ENCODE results near the gene MAB21L3.
"Not testable (repeated sequence)": the region's sequence is repeated elsewhere in the genome, so short reads cannot be mapped to it uniquely, and the experiment has no call there.

MAB21L3 gene

GRCh38 chr1:116138277-116138792 is 27.1 kb downstream of the MAB21L3 start:
- DNase-seq: no peak
- no peak for ATAC-seq

- ATAC-seq: no peak
- DNase-seq: no peak
These were observed 28.5 kb downstream of the MAB21L3 start for GRCh38 chr1:116139592-116140134.

- no peak for DNase-seq
- no peak for ATAC-seq
These were observed 33.0 kb downstream of the MAB21L3 start for GRCh38 chr1:116144151-116144550.

- ATAC-seq, DNase-seq: not testable (repeated sequence)
These were observed 35.4 kb downstream of the MAB21L3 start for GRCh38 chr1:116146447-116147113.

- no peak for DNase-seq
- ATAC-seq: no peak
These were observed 35.9 kb downstream of the MAB21L3 start for GRCh38 chr1:116147114-116147510.

GRCh38 chr1:116147972-116148371 is 36.8 kb downstream of the MAB21L3 start:
- DNase-seq (no peak), ATAC-seq (no peak)

GRCh38 chr1:116148967-116149366 is 37.8 kb downstream of the MAB21L3 start:
- DNase-seq (no peak), ATAC-seq (no peak)

GRCh38 chr1:116150368-116150767 is 39.2 kb downstream of the MAB21L3 start:
- DNase-seq (no peak), ATAC-seq (no peak)

- DNase-seq (peak; percentile 86), ATAC-seq (peak; percentile 98)
These were observed 40.8 kb downstream of the MAB21L3 start for GRCh38 chr1:116151739-116152576.

GRCh38 chr1:116152577-116152943 is 41.4 kb downstream of the MAB21L3 start:
- no peak for ATAC-seq
- DNase-seq: no peak

- DNase-seq: no peak
- ATAC-seq: no peak
These were observed 41.9 kb downstream of the MAB21L3 start for GRCh38 chr1:116152950-116153691.

- DNase-seq (no peak), ATAC-seq (no peak)
These were observed 42.5 kb downstream of the MAB21L3 start for GRCh38 chr1:116153692-116154031.

GRCh38 chr1:116154536-116154935 is 43.3 kb downstream of the MAB21L3 start:
- no peak for DNase-seq
- no peak for ATAC-seq

GRCh38 chr1:116157096-116157495 is 45.9 kb downstream of the MAB21L3 start:
- ATAC-seq: no peak

GRCh38 chr1:116159177-116159576 is 48.0 kb downstream of the MAB21L3 start:
- no peak for ATAC-seq
- no peak for DNase-seq

More at GRCh38 chr1:116157096-116157495, 45.9 kb downstream of the MAB21L3 start:
- DNase-seq: no peak

GRCh38 chr1:116159611-116160010 is 48.4 kb downstream of the MAB21L3 start:
- ATAC-seq (no peak), DNase-seq (no peak)

GRCh38 chr1:116161390-116161789 is 50.2 kb downstream of the MAB21L3 start:
- no peak for DNase-seq
- no peak for ATAC-seq

GRCh38 chr1:116161877-116162390 is 50.7 kb downstream of the MAB21L3 start:
- no peak for ATAC-seq
- no peak for DNase-seq

GRCh38 chr1:116163533-116163932 is 52.3 kb downstream of the MAB21L3 start:
- DNase-seq (no peak), ATAC-seq (no peak)

GRCh38 chr1:116164150-116164549 is 53.0 kb downstream of the MAB21L3 start:
- no peak for DNase-seq
- ATAC-seq: no peak

- DNase-seq (no peak), ATAC-seq (no peak)
These were observed 53.6 kb downstream of the MAB21L3 start for GRCh38 chr1:116164604-116165368.

Measured in stimulated activated naive CD8-positive, alpha-beta T cell treated with anti-CD3 and anti-CD28 coated beads, Interleukin-15, Interleukin-2, amounts not matched to agents 100 U/mL and 50 U/mL, for 24 hours (primary cell).